GM21367 (cell line): Measurements from ENCODE around the gene MYO7B.

ENCODE experiments used
- ATAC-seq: cut with Tn5 transposase; IDR thresholded peaks from one replicate; pipeline ENCODE4 v1.9.1; 2021; ENCODE audit not compliant: unreplicated experiment

The MYO7B gene

GRCh38 chr2:127658641-127659407 lies 123.3 kb downstream of the MYO7B start:
- ATAC-seq = no peak

GRCh38 chr2:127659408-127660290 lies 124.2 kb downstream of the MYO7B start:
- no peak for ATAC-seq

- ATAC-seq = no peak
Measured at GRCh38 chr2:127660291-127660578, 124.8 kb downstream of the MYO7B start.

GRCh38 chr2:127661072-127661649 lies 125.7 kb downstream of the MYO7B start:
- ATAC-seq = no peak

GRCh38 chr2:127661949-127662510 lies 126.5 kb downstream of the MYO7B start:
- no peak for ATAC-seq

- ATAC-seq = no peak
Measured at GRCh38 chr2:127662937-127663565, 127.6 kb downstream of the MYO7B start.

- ATAC-seq = no peak
Measured at GRCh38 chr2:127663566-127664064, 128.1 kb downstream of the MYO7B start.

- no peak for ATAC-seq
Measured at GRCh38 chr2:127664065-127664894, 128.8 kb downstream of the MYO7B start.

GRCh38 chr2:127664895-127665225 lies 129.4 kb downstream of the MYO7B start:
- no peak for ATAC-seq

GRCh38 chr2:127665267-127665893 lies 129.9 kb downstream of the MYO7B start:
- no peak for ATAC-seq

GRCh38 chr2:127669056-127669455 lies 133.6 kb downstream of the MYO7B start:
- no peak for ATAC-seq

- no peak for ATAC-seq
Measured at GRCh38 chr2:127670055-127670956, 134.8 kb downstream of the MYO7B start.

GRCh38 chr2:127670957-127671290 lies 135.4 kb downstream of the MYO7B start:
- ATAC-seq = no peak

GRCh38 chr2:127671557-127672302 lies 136.2 kb downstream of the MYO7B start:
- no peak for ATAC-seq

GRCh38 chr2:127672341-127673224 lies 137.1 kb downstream of the MYO7B start:
- ATAC-seq = no peak

GRCh38 chr2:127673291-127674069 lies 138.0 kb downstream of the MYO7B start:
- no peak for ATAC-seq
